ENCODE results near the gene TNNI2.

The TNNI2 gene

GRCh38 chr11:1883346-1884302, 44.8 kb downstream of the TNNI2 start:
- TF ChIP-seq TAF1 (IDR thresholded peaks at IDR 0.05; ENCODE audit: borderline replicate concordance, insufficient read depth, low read length), result no peak
- TF ChIP-seq POLR2AphosphoS5 (IDR thresholded peaks at IDR 0.05; ENCODE audit: low read depth, low read length), result no peak
- no peak for TF ChIP-seq SIN3A (IDR thresholded peaks at IDR 0.05; ENCODE audit: borderline replicate concordance, insufficient read depth, low read length)
- no peak for TF ChIP-seq FOXP2 (optimal IDR thresholded peaks at IDR 0.05; ENCODE audit: borderline replicate concordance, extremely low read depth, extremely low read length, insufficient read depth)
- no peak for TF ChIP-seq REST (IDR thresholded peaks at IDR 0.05; ENCODE audit: insufficient read depth in 1 of 2, low read depth in 2 of 2, low read length in 2 of 2)

- TF ChIP-seq POLR2AphosphoS5 (IDR thresholded peaks at IDR 0.05; ENCODE audit: low read depth, low read length) (no peak), REST (IDR thresholded peaks at IDR 0.05; ENCODE audit: insufficient read depth in 1 of 2, low read depth in 2 of 2, low read length in 2 of 2) (no peak), TAF1 (IDR thresholded peaks at IDR 0.05; ENCODE audit: borderline replicate concordance, insufficient read depth, low read length) (no peak), FOXP2 (optimal IDR thresholded peaks at IDR 0.05; ENCODE audit: borderline replicate concordance, extremely low read depth, extremely low read length, insufficient read depth) (no peak), SIN3A (IDR thresholded peaks at IDR 0.05; ENCODE audit: borderline replicate concordance, insufficient read depth, low read length) (no peak)
These were observed 45.5 kb downstream of the TNNI2 start for GRCh38 chr11:1884303-1884700.

GRCh38 chr11:1887451-1888346, 48.9 kb downstream of the TNNI2 start:
- TF ChIP-seq TAF1 (IDR thresholded peaks at IDR 0.05; ENCODE audit: borderline replicate concordance, insufficient read depth, low read length) (no peak), FOXP2 (optimal IDR thresholded peaks at IDR 0.05; ENCODE audit: borderline replicate concordance, extremely low read depth, extremely low read length, insufficient read depth) (no peak), SIN3A (IDR thresholded peaks at IDR 0.05; ENCODE audit: borderline replicate concordance, insufficient read depth, low read length) (no peak), REST (IDR thresholded peaks at IDR 0.05; ENCODE audit: insufficient read depth in 1 of 2, low read depth in 2 of 2, low read length in 2 of 2) (no peak), POLR2AphosphoS5 (IDR thresholded peaks at IDR 0.05; ENCODE audit: low read depth, low read length) (no peak; the same call in 1 of the 2 replicates)

- no peak for TF ChIP-seq REST (IDR thresholded peaks at IDR 0.05; ENCODE audit: insufficient read depth in 1 of 2, low read depth in 2 of 2, low read length in 2 of 2)
- no peak for TF ChIP-seq SIN3A (IDR thresholded peaks at IDR 0.05; ENCODE audit: borderline replicate concordance, insufficient read depth, low read length)
- TF ChIP-seq FOXP2 (optimal IDR thresholded peaks at IDR 0.05; ENCODE audit: borderline replicate concordance, extremely low read depth, extremely low read length, insufficient read depth), result no peak
- TF ChIP-seq POLR2AphosphoS5 (IDR thresholded peaks at IDR 0.05; ENCODE audit: low read depth, low read length), result no peak
- TF ChIP-seq TAF1 (IDR thresholded peaks at IDR 0.05; ENCODE audit: borderline replicate concordance, insufficient read depth, low read length), result no peak
These were observed 49.6 kb downstream of the TNNI2 start for GRCh38 chr11:1888347-1888753.

Data from PFSK-1 (cell line).